OCI-LY3 (cell line): ENCODE results near the gene TMEM219.

Experiments
- H2AFZ ChIP-seq: fragments of 200-600, 300-600 bp; shearing (Covaris generic); 2 replicates; pipeline ENCODE4 v1.6.0; 2014; ENCODE audit warnings: antibody characterized with exemption, low read depth, low read length
- H3K27ac ChIP-seq: fragments of 200-600, 300-600 bp; sonication (generic); 2 replicates; pipeline ENCODE4 v1.5.1; 2014; ENCODE audit warnings: mild to moderate bottlenecking, low read length, moderate library complexity, mixed read lengths
- H3K27me3 ChIP-seq: fragments of 200-600, 300-600 bp; sonication (generic); 2 replicates; pipeline ENCODE4 v1.6.1; 2014; ENCODE audit warnings: low read depth, low read length, mixed read lengths
- H3K36me3 ChIP-seq: fragments of 200-600, 300-600 bp; sonication (generic); replicated peaks from 2 replicates; pipeline ENCODE3; 2014; ENCODE audit warnings: low read depth, low read length, mixed read lengths
- H3K4me1 ChIP-seq: fragments of 300-600, 200-600 bp; sonication (generic); 2 replicates; pipeline ENCODE4 v1.6.1; 2014; ENCODE audit warnings: low read length, mixed read lengths
- H3K4me2 ChIP-seq: fragments of 200-600, 300-600 bp; sonication (generic); 2 replicates; pipeline ENCODE4 v1.6.1; 2014; ENCODE audit warnings: low read length, mixed read lengths
- H3K4me3 ChIP-seq: fragments of 300-600, 200-600 bp; sonication (generic); 2 replicates; pipeline ENCODE4 v1.5.1; 2014; ENCODE audit warnings: antibody characterized with exemption, mild to moderate bottlenecking, low read length, moderate library complexity
- H3K79me2 ChIP-seq: fragments of 300-600, 200-600 bp; shearing (Covaris generic); 2 replicates; pipeline ENCODE4 v1.6.1; 2014; ENCODE audit warnings: mild to moderate bottlenecking, low read length, mixed read lengths
- H3K9ac ChIP-seq: fragments of 300-600, 200-600 bp; shearing (Covaris generic); 2 replicates; pipeline ENCODE4 v1.6.0; 2014; ENCODE audit warnings: mild to moderate bottlenecking, low read length, moderate library complexity
- H3K9me3 ChIP-seq: fragments of 200-600, 300-600 bp; shearing (Covaris generic); 2 replicates; pipeline ENCODE4 v1.6.1; 2014; ENCODE audit warnings: low read length, mixed read lengths; ENCODE audit not compliant: insufficient read depth
- H4K20me1 ChIP-seq: fragments of 200-600, 300-600 bp; sonication (generic); 2 replicates; pipeline ENCODE4 v1.6.1; 2016; ENCODE audit warnings: low read length, mixed read lengths; ENCODE audit not compliant: insufficient read depth
- EZH2phosphoT487 ChIP-seq: fragments of 200-600 bp; shearing (Covaris generic); IDR thresholded peaks from 2 replicates; pipeline ENCODE4 v1.6.1; 2018; ENCODE audit warnings: antibody characterized with exemption, mixed run types, low read depth
- TF ChIP-seq, protein P1 (sequence below): fragments of 200-600, 300-600 bp; sonication (generic); IDR thresholded peaks from 2 replicates; pipeline ENCODE4 v1.5.1; 2014; ENCODE audit warnings: antibody characterized with exemption, low read length, low read depth

Gene TMEM219

DNA sequence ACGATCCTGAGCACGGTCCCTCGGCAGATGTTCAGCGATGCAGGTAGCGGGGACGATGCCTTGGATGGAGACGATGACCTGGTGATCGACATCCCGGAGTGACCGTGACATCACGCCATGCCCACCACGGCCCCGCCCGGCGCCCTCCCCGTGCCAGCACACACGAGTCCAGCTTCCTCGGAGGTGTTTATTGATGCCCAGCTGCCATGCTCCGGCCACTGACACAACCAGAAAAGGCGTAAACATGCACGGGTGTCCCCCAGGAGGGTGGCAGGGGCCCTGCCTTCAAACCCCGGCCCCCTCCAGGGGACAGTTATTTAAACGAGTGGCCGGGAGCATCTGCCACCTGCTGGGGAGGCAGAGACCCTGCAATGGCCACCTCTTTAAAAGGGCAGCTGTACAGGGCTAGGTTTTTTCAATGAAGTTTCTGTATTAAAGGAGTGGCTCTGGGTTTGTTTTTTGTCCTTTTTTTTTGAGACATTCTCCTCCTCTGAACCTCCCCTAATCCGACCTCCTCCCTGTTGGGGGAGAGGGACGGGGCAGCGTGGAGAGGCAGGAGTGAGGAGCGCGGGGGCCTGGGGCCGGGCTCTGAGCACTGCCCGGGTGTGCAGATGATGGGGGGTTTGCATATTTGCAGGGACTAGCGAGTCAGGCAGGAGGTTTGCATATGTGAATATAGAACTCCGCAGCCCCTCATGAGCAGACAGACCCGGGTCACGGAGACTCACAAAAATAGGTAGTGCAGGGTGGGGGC is 43.6 kb downstream of the TMEM219 start:
- H3K4me1 ChIP-seq = peaks cover 4% of the 10 kb centered on the region; the same call in 1 of the 2 replicates
- no peaks in the 10 kb centered on the region for H3K9me3 ChIP-seq
- no peak for TF ChIP-seq EZH2phosphoT487
- TF ChIP-seq, protein P1, sequence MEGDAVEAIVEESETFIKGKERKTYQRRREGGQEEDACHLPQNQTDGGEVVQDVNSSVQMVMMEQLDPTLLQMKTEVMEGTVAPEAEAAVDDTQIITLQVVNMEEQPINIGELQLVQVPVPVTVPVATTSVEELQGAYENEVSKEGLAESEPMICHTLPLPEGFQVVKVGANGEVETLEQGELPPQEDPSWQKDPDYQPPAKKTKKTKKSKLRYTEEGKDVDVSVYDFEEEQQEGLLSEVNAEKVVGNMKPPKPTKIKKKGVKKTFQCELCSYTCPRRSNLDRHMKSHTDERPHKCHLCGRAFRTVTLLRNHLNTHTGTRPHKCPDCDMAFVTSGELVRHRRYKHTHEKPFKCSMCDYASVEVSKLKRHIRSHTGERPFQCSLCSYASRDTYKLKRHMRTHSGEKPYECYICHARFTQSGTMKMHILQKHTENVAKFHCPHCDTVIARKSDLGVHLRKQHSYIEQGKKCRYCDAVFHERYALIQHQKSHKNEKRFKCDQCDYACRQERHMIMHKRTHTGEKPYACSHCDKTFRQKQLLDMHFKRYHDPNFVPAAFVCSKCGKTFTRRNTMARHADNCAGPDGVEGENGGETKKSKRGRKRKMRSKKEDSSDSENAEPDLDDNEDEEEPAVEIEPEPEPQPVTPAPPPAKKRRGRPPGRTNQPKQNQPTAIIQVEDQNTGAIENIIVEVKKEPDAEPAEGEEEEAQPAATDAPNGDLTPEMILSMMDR = peak; percentile 79
- no peaks in the 10 kb centered on the region for H3K79me2 ChIP-seq
- H4K20me1 ChIP-seq = no peaks in the 10 kb centered on the region
- no peak overlapping the region for H3K4me2 ChIP-seq
- no peak overlapping the region for H3K4me3 ChIP-seq
- no peak overlapping the region for H3K9ac ChIP-seq
- H3K36me3 ChIP-seq = peaks cover 3% of the 10 kb centered on the region
- H3K27me3 ChIP-seq = no peaks in the 10 kb centered on the region
- no peak overlapping the region for H2AFZ ChIP-seq
- H3K27ac ChIP-seq = no peak overlapping the region

DNA sequence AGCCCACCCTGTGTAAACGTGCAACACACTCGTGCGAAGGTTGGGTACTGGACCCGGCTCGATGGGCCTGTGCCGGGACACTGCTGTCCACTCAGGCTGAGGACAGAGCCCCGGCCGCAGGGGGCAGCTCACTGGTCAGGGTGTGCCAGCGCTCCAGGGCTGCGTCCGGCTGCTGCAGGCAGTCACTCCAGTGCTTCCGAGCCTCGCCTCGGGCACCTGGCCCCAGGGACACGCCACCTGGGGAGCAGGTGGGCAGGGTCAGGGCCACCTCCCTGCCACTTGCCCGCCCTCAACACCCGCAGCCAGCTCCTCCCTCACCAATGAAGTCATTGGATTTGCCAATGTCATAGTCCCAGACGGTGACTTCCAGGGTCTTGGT is 44.2 kb downstream of the TMEM219 start:
- Histone ChIP-seq H3K27me3 (no peaks in the 10 kb centered on the region), H3K79me2 (no peaks in the 10 kb centered on the region), H3K4me2 (no peak overlapping the region), H3K9ac (no peak overlapping the region), H3K36me3 (peaks cover 3% of the 10 kb centered on the region), H3K4me3 (no peak overlapping the region), H3K27ac (no peak overlapping the region), H2AFZ (no peak overlapping the region), H3K4me1 (peaks cover 4% of the 10 kb centered on the region; the same call in 1 of the 2 replicates), H4K20me1 (no peaks in the 10 kb centered on the region), H3K9me3 (no peaks in the 10 kb centered on the region)
- no peak for TF ChIP-seq EZH2phosphoT487
- TF ChIP-seq, protein P1 = no peak

DNA sequence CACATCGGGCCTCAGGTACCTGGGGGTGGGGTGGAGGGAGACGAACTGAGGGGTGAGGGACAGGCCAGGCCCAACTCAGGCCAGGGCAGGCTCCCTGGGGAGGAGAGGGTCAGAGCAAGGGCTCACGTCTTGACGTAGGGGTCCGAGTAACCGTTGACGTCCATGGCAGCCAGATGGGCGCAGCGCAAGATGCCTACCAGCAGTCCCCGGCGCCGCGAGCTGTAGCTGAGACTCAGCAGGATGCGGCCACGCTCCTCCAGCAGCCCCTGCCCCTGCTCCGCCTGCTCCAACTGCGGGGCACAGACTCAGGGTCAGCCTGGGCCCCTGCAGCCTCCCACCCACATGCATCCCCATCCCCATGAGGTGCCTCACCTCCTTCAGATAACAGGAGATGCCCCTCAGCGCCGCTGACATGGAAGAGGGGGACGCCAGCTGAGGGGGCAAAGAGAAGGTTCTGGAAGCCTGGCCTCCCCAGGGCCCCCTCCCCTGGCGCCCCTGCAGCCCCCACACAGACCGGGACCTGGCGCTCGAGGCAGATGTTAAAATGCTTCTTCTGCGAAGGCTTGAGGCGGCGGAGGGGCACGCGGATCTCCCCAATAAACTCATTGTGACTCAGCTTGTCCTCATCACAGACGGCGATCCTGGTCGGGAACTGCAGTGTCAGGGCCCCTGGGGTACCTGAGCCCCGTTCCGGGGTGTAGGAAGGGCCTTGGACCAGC is 44.9 kb downstream of the TMEM219 start:
- H4K20me1 ChIP-seq = no peaks in the 10 kb centered on the region
- no peaks in the 10 kb centered on the region for H3K9me3 ChIP-seq
- no peak overlapping the region for H3K9ac ChIP-seq
- no peak overlapping the region for H3K4me3 ChIP-seq
- H3K27ac ChIP-seq = no peak overlapping the region
- peaks cover 3% of the 10 kb centered on the region for H3K36me3 ChIP-seq
- TF ChIP-seq, protein P1 = no peak
- no peak for TF ChIP-seq EZH2phosphoT487
- H3K79me2 ChIP-seq = no peaks in the 10 kb centered on the region
- no peaks in the 10 kb centered on the region for H3K27me3 ChIP-seq
- H3K4me1 ChIP-seq = peaks cover 8% of the 10 kb centered on the region; the same call in 1 of the 2 replicates
- H3K4me2 ChIP-seq = no peak overlapping the region
- no peak overlapping the region for H2AFZ ChIP-seq

DNA sequence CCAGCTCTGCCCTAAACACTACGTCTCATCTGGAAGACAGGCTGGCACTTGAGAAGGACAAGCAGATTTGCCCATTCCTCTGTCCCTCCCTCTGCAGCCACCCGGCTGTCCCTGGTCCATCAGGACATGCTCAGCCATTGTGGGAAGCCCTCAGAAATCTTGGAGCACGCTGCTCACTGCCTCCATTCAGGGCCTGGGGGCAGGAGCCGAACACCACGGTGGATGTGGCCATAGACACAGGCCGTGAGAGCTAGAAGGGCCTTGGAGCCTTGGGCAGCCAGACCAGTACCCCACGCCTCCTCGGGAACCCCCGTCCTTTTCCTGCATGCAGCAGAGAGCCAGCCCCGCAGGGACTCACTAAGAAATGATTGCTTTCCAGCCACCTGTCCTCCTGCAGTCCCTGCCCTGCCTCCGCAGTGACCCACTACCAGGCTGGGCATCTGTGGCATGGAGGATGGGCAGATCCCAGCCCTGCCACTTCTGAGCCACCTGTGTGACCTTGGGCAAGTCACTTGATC is 45.6 kb downstream of the TMEM219 start:
- Histone ChIP-seq H3K79me2 (no peaks in the 10 kb centered on the region), H3K4me2 (no peak overlapping the region), H4K20me1 (no peaks in the 10 kb centered on the region), H3K4me1 (peaks cover 14% of the 10 kb centered on the region; the same call in 1 of the 2 replicates), H3K9ac (no peak overlapping the region), H3K9me3 (no peaks in the 10 kb centered on the region), H2AFZ (no peak overlapping the region), H3K27ac (no peak overlapping the region), H3K36me3 (peaks cover 3% of the 10 kb centered on the region), H3K27me3 (no peaks in the 10 kb centered on the region), H3K4me3 (no peak overlapping the region)
- no peak for TF ChIP-seq EZH2phosphoT487
